NCI-H187 (cell line): Measurements from ENCODE around the gene CD300C.
"Not testable (repeated sequence)": the region's sequence is repeated elsewhere in the genome, so short reads cannot be mapped to it uniquely, and the experiment has no call there.

ENCODE experiments used
- DNase-seq, 2 experiments: peaks; one replicate each; lab custom pipeline; 2025; lab: John Stamatoyannopoulos, UW

The CD300C gene

DNA sequence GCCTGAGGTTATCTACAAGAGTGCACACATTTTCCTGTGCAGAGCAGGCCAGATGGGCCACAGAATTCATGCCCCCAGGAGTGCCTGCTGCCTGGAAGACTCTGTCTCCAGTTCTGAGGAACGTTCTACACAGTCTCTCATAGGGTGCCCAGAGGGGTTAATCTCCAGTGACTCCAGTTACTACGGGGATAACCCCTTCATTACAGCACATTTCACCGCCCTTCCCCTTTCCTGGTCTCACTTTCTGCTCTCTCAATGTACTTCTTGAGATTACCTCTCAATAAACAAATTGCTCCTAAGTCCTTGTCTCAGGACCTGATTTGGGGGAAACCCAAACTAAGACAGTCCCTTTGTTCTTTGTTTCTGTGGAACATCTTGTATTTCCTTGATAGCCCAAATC, 15.7 kb upstream of the CD300C start:
- no peak for DNase-seq

DNA sequence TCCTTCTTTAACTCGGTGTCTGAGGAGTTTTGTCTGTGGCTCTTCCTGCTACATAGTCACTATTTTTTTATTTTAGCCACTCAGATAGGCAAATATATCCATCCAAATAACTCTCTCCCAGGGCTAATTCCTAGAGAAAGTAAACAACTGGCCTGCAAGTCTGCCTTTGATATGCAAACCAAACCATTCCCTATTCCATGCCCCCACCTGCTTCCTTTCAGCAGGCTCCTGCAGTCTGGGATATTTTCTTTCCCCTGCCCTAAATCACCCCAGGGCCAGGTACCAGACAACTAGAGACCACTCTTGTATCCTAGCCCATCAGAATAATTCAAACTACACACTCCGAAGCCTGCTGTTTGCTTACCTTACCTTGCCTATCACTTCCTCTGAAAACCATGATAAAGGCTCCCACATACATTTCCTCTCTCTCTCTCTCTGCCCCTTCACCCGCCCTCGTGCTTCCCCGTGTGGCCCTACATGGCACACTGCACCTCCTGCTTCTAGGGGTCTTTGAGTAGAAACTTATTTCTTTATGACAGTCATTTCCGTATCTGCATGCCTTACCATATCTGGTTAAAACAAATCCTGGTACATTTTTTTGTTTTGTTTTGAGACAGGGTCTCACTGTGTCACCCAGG, 13.1 kb upstream of the CD300C start:
- DNase-seq, result no peak

DNA sequence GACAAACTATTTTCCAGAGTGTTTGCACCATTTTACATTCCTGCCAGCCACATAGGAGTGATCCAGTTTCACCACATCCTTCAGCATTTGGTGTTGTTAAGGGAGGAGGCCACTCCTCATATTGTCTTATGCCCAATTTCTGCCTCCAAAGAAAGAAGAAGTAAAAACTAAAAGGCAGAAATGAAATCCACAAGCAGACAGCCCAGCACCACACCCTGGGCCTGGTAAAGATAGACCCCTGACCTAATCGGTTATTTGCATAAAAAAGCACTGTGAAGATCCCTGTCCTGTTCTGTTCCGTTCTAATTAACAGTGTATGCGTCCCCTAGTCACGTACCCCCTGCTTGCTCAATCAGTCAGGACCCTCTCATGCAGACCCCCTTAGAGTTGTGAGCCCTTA, 12.5 kb upstream of the CD300C start:
- not testable (repeated sequence) for DNase-seq

DNA sequence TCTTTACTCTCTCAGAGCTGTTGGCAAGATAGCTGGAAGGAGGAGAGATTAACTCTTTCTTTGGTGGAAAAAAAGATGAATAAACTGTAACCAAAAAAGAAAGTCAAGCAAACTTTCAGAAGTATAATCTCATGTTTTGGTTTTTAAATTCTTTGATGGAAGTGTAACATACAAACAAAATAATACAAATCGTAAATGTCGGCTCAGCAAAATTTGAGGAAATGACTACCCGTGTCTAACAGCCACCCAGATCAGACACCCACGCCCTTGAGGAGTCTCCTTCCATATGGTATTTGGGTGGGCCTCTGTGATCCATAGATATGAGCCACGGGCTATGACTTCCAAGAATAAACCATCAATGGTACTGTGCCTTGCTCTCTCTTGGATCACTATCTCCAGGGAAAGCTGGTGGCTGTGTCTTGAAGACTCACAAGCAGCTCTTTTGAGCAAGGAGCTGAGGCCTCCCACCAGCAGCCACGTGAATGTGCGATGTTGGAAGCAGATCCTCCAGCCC, 9.6 kb upstream of the CD300C start:
- no peak for DNase-seq

DNA sequence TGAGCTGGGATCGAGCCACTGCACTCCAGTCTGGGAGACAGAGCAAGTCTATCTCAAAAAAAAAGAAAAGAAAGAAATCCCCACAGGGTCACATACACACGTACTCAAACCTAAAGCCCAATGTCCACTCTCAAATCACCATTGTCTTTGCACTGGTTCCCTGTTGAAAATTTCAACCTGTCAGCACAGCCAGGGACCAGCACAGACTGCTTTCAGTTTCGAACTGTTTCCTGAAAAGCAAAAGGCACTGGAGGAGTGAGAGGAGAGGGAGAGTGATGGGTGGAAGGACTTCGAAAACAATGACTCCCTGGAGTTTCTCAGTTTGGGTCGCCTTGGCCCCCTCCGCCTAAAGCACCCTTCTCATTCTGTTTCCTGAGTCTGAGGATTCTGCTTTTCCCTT, 9.0 kb upstream of the CD300C start:
- no peak for DNase-seq

DNA sequence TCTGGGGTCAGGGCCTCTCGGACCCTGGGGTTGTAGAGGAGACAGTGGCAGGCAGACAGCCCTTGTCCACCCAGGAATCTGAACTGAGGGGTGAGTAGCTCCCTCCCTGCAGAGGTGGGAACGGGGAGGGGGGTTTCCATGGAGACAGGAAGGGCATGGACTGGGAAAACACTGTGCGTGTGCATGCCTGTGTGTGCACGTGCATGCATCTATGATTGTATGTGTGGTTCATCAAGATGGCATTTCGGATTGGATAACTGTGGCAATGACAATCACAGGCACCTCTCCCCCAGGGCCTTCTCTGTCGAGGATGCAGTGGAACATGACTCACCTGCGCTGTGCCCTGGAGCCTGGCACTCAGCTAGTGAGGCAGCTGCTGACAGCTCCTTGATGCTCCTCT, 6.1 kb upstream of the CD300C start:
- no peak for DNase-seq

DNA sequence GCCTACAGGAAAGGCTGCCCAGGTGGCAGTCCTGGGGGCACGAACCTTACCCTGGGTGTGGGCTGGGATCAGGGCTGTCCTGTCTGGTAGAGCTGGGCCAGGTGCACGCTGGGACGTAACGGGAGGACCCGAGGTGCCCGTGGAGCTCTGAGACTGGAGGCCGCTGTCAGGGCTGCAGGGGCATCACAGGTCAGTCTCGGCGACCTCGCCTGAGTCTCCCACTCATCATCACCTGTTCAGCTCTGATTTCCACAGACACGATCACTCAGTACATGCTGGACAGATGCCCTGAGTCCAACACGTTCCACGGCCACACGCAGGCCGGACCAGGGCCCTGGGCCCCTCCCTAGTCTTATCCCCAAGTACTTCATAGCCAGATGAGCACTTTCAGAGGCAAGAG, 4.7 kb upstream of the CD300C start:
- DNase-seq, result no peak

DNA sequence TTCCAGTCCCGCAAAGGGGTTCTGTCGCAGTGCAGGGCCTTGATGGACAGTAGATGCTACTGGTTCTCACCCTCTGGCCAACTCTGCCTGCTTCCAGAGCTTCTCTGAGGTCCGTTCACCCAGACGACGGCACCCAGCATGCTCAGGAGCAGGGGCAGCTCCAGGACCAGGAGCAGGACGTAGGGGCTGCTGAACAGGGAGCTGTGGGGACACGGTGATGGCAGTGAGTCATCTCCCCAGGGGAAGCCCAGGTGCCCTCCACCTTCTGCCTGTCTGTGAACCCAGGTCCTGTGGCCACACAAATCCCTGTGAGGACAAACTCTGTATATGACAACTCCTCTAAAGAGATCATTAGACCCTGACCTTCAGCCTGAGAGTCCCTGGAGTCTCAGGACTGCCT, 3.4 kb upstream of the CD300C start:
- DNase-seq, result no peak

DNA sequence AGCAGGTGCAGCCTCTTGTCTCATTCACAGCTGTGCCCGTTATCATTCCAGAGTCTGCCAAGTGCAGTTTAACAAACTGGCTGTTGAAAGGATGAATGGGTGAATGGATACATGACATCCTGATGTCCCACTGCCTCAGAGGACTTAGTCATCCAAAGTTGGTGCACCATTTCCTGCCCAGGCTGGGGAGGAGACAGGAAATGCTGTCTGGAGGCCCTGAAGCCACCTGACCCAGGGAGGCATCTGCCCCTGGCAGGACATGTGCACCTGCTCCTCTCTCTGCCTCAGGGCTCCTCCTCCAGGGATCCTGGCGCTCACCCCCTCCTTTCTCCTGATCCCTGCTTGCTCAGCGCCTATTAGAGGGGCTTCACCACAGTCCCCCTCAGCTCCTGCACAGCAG, 1.8 kb upstream of the CD300C start:
- no peak for DNase-seq

DNA sequence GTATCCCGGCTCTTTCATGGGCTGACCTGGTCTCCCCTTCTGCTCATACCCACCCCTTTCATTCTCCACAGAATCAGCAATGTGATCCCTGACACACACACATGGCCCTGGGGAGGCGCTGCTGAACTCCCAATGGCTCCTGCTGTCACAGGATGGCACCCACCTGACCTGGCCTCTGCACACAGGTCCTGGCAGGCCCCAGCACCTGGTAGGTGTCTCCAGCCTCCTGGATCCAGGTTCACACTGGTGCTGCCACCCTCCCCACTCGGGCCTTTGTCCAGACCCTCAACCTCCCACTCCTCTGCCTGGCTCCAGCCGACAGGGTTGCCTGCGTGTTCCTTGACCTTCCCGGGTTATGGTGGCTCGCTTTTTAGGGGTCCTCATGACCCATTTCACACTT, 1.3 kb upstream of the CD300C start:
- no peak for DNase-seq

DNA sequence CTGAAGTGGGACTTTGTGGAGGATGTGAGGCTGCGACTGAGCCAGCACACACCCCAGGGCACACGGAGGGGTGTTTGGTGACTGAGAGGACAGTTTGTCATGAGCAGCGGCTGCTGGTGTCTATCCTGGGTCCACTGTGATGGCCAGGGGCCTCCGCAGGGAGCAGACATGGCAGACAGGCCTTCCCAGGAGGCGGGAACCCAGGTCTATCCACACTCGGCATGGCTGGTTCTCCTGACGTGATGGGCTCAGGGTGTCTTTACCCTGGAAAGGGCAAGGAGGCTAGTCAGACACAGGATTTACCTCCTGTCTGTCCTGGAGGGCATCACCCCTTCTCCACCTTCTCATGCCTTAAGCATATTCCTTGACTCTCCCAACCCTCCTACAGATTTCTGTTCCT, 671 bp upstream of the CD300C start:
- DNase-seq, result no peak

DNA sequence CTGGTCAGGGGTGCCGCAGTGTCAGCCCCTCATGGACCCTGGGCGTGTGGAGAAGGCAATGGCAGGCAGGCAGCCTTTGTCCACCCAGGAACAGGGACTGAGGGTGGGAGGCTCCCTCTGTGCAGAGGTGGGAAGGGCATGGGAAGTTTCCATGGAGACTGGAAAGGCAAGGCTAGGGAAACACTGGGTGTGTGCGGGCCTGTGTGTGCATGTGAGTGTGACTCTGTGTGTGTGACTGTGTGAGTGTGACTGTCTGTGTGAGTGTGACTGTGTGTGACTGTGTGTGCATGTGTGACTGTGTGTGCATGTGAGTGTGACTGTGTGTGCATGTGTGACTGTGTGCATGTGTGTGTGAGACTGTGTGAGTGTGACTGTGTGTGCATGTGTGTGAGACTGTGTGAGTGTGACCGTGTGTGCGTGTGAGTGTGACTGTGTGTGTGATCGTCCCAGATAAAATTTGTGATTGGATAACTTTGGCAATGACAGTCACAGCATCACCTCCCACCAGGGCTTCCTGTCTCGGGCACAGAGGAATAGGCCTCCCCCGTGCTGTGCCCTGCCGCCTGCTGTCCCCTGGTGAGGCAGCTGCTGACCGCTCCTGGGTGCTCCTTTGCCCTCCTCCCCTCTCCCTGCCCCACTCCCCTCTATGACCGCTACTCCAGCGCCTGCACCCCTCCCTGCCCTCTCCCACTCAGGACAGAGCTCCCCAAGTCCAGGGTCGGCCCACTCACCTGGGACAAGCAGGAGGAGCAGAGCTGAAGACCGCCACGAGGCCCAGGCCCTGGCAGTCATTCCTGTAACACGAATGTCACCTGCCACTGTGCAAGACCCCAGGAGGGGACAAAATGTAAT, 698 bp downstream of the CD300C start:
- DNase-seq, result no peak

DNA sequence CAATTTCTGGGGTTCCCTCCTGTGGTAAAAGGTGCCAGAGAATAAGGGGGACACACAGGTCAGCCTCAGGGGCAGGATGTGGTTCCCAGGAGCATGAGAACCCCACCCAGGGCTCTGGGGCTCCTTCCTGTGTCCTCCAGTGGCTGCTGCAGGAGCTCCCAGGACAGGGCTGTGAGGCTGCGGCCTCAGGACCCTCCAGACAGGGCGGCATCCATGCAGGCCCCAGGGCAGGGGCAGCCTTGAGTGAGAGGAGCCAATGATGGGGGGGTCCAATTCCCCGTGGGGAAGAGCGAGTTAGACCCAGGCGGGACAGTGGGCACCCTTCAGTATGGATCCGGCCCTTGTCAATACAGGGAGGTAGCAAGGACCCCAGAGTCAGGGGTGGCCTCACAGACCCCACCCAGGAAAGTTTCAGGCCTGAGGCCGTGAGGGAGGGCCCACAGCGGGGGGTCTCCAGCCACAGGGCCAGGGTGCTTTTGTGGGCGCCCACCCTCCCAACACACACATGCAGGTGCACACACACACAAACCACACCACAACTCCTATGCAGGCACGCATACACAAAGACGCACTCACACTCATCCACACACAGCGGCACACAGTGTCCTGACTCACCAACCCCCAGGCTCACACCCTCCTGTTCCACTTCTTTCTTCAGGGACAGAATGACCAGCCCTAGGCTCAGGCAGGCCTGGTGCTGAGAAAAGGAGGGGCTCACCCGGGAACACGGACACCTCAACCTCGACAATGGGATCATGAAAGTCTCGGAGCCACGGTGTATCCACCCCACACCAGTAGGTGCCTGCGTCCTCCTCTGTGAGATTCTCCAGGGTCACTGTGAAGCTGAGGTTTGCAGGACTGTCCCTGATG, 1.8 kb downstream of the CD300C start:
- no peak for DNase-seq

DNA sequence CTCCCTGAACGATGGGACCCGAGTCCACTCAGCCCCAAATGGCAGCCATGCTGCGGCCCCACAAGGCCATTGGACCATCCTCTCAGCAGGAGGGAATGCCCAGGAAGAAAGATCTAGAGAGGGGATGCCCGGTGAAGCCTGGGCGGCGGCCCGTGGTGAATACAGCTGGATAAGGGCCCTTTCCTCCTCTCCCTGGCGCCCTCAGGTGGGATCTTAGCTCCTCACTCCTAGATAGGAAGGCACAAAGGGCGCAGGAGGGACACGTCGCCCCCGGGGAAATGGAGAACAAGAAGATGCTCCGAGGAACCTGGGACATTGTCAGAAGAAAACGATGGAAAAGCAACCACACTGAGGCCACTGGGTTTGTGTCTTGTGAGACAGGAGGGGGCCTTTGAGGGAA, 2.5 kb downstream of the CD300C start:
- no peak for DNase-seq

DNA sequence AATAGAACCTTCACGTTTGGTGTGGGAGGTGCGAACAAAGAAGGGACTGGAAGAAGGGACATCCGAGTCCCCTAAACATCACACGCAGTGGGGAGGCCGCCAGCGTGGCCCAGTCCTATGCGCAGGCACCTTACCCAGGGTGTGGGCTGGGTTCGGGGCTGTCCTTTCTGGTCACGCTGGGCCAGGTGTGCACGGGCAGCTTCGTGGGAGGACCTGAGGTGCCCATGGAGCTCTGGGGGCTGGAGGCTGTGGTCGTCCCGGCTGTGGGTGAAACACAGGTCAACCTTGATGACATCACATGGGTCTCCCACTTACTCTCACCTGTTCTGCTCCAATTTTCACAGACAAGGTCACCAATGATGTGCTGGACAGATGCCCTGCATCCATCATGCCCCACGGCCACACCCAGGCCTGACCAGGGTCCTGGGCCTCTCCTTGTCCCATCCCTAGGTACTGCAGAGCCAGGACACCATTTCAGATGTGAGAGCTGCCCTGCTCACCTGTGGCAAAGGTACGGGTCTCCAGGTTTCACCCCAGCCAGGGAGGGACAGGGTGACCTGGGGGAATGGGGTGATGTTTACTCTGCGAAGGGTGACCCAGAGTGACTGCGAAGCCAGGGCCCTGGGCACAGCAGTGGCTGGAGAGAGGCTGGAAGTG, 3.1 kb downstream of the CD300C start:
- DNase-seq, result no peak

DNA sequence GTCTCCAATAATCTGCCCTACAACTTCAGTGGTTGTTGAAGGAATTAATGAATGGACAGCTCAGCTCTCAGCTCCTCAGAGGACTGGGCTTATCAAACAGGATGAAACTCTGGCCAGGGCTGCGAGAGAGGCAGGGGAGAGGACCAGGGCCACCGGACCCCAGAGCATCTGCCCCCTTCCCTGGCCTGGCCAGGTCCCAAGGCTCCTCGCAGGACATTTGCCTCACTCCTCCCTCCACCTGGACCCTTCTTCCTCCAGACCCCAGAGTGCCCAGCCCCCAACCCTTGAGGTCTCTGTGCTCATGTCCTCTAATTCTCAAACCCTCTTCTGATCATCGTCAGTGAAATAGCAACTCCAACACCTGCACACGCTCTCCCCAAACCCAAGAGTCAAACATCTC, 3.7 kb downstream of the CD300C start:
- DNase-seq, result no peak

DNA sequence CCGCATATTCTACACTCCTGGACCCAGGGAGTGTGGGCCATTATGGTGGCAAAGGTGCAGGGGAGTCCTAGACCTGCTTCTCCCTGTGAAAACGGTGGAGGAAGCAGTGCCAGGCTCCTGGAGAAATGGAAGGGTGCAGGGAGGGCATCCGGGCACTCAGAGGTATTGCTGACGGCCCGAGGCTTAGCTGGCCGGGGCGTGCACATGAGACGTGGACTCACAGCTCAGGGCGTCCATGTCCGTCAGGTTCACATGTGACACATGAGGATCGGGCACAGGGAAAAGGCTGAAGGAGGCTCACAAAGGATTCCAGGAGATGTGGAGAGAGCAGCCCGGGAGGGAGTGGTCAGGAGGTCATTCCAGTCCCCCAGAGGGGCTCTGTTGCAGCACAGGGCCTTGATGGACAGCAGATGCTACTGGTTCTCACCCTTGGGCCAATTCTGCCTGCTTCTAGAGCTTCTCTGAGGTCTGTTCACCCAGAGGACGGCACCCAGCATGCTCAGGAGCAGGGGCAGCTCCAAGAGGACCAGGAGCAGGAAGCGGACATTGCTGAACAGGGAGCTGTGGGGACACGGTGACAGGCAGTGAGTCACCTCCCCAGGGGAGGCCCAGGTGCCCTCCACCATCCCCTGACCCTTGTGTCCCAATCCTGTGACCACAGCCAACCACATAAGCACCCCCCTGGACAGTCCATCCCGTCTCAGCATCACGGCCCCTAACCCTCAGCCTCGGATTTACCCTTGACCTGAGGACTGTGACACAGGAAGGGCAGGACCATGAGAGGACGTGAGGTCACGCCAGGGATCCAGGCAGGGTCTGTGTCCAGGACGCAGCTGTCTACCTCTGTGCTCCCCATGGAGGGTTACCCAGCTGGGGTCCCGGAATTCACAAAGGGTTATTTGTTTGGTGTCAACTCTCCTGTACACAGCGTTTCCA, 4.5 kb downstream of the CD300C start:
- no peak for DNase-seq

DNA sequence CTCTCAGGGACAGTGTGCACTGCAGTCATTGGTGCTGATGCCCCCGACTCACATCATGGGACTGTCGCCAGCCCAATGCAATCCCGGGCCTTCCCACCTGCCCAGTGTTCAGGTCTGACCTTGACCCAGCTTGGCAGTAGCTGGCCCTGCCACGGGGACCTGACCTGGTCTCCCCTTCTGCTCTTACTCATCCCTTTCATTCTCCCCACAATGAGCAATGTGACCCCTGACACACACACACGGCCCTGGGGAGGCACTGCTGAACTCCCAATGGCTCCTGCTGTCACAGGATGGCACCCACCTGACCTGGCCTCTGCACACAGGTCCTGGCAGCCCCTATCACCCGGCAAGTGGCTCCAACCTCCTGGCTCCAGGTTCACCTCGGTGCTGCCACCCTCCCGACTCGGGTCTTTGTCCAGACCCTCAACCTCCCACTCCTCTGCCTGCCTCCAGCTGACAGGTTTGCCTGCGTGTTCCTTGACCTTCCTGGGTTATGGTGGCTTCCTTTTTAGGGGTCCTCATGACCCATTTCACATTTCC, 6.6 kb downstream of the CD300C start:
- DNase-seq, result no peak

DNA sequence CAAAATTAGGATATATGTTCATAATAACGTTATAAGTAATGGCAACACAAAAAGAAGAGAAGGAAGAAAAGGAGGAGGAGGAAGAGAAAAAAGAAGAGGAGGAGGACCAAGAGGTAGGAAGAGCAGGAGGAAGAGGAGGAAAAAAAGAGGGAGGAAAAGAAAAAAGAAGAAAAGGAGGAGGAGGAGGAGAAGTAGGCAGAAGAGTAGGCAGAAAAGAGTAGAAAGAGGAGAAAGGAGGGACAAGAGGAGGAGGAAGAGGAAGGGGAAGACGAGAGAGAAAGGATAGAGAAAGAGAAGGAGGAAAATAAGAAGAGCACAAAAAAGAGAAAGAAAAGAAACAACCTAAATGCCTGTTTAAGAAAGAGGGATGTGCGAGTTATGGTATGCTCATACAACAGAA, 9.0 kb downstream of the CD300C start:
- DNase-seq, result no peak

DNA sequence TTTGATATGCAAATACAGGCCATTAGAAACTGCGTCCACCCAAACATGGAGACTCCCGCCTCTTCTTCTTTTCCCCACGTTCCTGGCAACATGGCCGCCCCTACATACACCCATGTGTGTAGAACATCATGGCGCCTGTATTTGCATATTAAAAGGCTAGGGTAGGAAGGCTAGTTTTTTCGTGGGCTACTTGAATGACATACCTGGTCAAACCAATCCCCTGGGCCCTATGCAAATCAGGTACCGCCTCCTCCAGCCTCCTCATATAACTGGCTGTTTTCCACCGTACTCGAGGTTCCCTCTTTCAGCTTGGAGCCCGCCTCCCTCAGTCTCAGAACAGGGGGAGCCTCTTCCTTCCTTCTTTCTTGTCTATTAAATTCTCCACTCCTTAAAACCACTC, 13.8 kb downstream of the CD300C start:
- no peak for DNase-seq
